Stimulated activated memory B cell treated with anti-CD40 and anti-IgM and Interleukin-4, amounts not matched to agents 10 μg/mL and 1 μg/mL and 100 μg/mL, for 72 hours (primary cell): ENCODE measurements around the gene SS18L1.

Source experiments
- ATAC-seq: fragments of 150-1000 bp; cut with Tn5 transposase; 2 replicates; pipeline ENCODE4 v1.10.0; 2021
- H3K27ac Mint-ChIP-seq: one replicate; pipeline ENCODE4 v1.8.0; 2022; ENCODE audit warnings: mild to moderate bottlenecking, mixed read lengths
- H3K27me3 Mint-ChIP-seq: one replicate; pipeline ENCODE4 v1.8.0; 2022; ENCODE audit warnings: mixed read lengths
- H3K36me3 Mint-ChIP-seq: one replicate; pipeline ENCODE4 v1.8.0; 2022; ENCODE audit warnings: mixed read lengths
- H3K4me1 Mint-ChIP-seq: one replicate; pipeline ENCODE4 v1.8.0; 2022; ENCODE audit warnings: mixed read lengths
- H3K4me3 Mint-ChIP-seq: one replicate; pipeline ENCODE4 v1.8.0; 2022; ENCODE audit warnings: mild to moderate bottlenecking, moderate library complexity, mixed read lengths
- H3K9me3 Mint-ChIP-seq: one replicate; pipeline ENCODE4 v1.8.0; 2022; ENCODE audit warnings: mixed read lengths

Gene SS18L1

DNA sequence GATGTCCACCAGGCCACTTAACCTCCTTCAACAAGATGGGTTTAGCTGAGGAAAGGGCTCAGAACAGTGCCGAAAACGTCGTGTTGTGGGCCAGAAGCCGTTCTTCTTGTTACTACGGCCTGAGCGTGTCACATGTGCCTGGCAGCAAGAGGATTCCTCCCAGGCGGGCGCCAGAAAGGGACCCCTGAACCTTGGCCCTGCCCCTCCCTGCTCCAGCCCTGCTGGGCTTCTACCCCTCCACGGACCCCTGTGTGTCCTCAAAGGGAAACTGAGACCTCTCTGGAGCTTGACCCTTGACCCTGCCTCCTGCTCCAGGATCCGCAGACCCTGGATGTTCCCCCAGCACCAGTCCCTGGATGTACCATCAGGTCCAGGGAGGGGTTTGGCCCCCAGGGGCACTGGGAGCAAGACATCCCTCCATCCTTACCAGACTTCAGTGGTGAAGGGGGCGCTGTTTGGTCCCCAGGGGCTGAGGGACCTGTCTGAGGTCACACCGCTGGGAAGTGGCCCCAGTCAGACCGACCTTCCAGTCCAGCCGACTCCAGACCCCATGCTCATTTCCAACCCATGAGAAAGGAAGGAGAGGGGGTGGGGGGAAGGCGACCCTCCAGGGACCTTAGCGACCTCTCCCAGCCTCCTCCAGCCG, 66.4 kb downstream of the SS18L1 start:
- H3K36me3 Mint-ChIP-seq = no peaks in the 10 kb centered on the region
- no peaks in the 10 kb centered on the region for H3K9me3 Mint-ChIP-seq
- H3K27me3 Mint-ChIP-seq = peaks cover 42% of the 10 kb centered on the region
- no peak for ATAC-seq
- no peak overlapping the region for H3K27ac Mint-ChIP-seq
- H3K4me1 Mint-ChIP-seq = no peaks in the 10 kb centered on the region
- no peak overlapping the region for H3K4me3 Mint-ChIP-seq

DNA sequence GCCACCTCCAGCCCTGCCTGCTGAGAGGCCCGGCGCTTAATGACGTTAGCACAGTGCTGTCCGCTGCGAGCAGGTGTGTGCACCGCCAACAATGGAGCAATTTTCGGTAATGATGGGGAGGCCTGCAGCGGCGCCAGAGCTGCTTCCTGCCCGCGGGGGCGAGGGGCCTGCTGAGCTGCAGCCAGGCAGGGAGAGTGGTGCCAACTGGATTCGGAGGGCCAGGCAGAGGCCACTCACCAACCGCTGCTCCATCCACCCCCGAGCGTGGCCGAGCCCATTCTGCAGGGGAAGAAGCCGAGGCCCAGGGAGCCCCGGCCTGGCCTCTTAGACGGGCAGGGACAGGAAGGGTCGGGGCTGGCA, 66.9 kb downstream of the SS18L1 start:
- no peaks in the 10 kb centered on the region for H3K4me1 Mint-ChIP-seq
- no peak for ATAC-seq

DNA sequence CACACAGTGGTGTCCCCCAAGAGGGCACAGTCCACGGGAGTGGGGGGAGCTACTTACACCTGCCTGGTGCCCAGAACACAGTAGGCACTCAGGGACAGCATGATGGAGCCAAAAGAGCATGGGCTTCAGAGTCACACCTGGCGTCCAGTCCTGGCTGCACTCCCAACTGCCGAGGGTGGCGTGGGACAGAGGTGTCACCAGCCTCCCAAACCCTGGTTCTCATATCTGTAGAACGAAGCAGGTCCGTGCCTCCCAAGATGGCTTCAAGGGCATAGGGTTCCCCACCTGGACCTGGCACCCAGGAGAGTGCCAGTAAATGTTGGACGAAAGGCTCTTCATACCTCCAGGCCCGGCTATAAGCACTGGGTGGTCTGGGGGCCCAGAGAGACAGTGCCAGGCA, 67.6 kb downstream of the SS18L1 start:
- no peak overlapping the region for H3K4me3 Mint-ChIP-seq
- peaks cover 54% of the 10 kb centered on the region for H3K27me3 Mint-ChIP-seq

More for the DNA sequence above, 66.9 kb downstream of the SS18L1 start:
- Mint-ChIP-seq H3K9me3 (no peaks in the 10 kb centered on the region), H3K27me3 (peaks cover 47% of the 10 kb centered on the region), H3K27ac (no peak overlapping the region), H3K36me3 (no peaks in the 10 kb centered on the region), H3K4me3 (no peak overlapping the region)

DNA sequence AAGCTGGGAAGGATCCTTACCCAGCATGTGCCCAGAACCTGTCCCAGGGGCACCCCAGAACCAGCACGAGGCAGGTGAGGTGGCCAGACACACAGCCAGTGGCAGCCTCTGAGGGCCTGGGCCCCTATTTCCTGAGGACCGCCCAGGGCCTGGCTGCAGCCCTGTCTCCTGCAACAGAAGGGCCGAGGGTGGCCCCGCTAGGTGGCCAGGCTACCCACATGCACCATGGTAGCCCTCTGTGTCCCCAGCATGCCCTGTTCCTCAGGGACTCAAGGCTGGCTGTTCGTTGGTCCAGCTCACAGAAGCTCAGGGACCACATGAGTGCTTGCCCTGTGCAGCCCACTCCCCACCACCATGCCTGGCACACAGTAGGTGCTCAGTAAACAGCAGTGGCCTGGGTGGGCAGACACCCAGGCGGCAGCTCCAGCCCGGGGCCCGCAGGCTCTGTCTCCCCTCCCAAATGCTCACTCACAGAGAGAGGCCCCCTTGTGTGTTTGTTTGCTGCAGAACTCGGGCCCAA, 68.3 kb downstream of the SS18L1 start:
- Mint-ChIP-seq H3K9me3 (no peaks in the 10 kb centered on the region), H3K4me3 (no peak overlapping the region), H3K36me3 (no peaks in the 10 kb centered on the region), H3K27ac (no peak overlapping the region), H3K27me3 (peaks cover 56% of the 10 kb centered on the region), H3K4me1 (no peaks in the 10 kb centered on the region)
- ATAC-seq = no peak

More for the DNA sequence above, 67.6 kb downstream of the SS18L1 start:
- Mint-ChIP-seq H3K36me3 (no peaks in the 10 kb centered on the region), H3K4me1 (no peaks in the 10 kb centered on the region), H3K9me3 (no peaks in the 10 kb centered on the region), H3K27ac (no peak overlapping the region)
- ATAC-seq = no peak

DNA sequence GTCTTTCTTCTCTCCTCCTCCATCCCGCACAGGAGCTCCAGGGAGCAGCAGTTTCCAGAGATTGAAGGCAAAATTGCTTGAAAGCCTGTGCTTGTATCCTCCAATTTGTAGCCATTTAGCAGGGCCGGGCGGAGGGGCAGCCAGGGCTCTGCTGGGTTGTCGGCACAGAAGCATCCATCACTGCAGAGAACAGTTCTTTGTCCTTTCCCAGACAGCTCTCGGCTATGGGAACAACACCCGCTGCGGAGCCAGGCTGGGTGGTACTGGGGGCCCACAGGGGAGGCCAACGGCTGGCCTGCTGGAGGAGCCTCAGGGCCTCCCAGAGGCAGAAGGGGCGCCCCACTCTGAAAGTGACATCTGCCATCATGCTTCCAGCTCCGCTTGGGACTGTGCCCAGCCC, 68.7 kb downstream of the SS18L1 start:
- Mint-ChIP-seq H3K36me3 (no peaks in the 10 kb centered on the region), H3K27ac (no peak overlapping the region), H3K27me3 (peaks cover 61% of the 10 kb centered on the region), H3K4me3 (no peak overlapping the region), H3K4me1 (no peaks in the 10 kb centered on the region), H3K9me3 (no peaks in the 10 kb centered on the region)
- no peak for ATAC-seq

DNA sequence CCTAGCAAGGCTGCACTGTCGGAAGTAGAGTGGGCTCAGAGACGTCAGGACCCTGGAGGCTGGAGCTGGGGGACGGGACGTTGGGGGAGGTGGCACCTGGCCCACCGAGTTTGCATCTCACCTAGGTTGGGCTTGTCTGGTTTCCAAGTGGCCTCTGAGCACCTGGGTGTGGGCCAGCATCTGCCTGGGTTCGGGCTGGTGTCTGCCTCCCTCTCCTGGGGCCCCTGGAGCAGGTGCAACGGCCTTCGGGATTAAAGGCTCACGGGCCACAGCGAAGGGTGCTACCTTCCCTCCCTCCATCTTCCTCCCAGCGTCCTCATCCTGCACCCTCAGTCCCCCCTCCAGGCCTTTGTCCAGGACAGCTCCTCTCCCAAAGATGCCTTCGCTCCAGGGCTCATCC, 70.5 kb downstream of the SS18L1 start:
- Mint-ChIP-seq H3K27me3 (peaks cover 78% of the 10 kb centered on the region), H3K9me3 (no peaks in the 10 kb centered on the region), H3K4me3 (no peak overlapping the region), H3K27ac (no peak overlapping the region), H3K36me3 (no peaks in the 10 kb centered on the region), H3K4me1 (peaks cover 3% of the 10 kb centered on the region)
- ATAC-seq = no peak

DNA sequence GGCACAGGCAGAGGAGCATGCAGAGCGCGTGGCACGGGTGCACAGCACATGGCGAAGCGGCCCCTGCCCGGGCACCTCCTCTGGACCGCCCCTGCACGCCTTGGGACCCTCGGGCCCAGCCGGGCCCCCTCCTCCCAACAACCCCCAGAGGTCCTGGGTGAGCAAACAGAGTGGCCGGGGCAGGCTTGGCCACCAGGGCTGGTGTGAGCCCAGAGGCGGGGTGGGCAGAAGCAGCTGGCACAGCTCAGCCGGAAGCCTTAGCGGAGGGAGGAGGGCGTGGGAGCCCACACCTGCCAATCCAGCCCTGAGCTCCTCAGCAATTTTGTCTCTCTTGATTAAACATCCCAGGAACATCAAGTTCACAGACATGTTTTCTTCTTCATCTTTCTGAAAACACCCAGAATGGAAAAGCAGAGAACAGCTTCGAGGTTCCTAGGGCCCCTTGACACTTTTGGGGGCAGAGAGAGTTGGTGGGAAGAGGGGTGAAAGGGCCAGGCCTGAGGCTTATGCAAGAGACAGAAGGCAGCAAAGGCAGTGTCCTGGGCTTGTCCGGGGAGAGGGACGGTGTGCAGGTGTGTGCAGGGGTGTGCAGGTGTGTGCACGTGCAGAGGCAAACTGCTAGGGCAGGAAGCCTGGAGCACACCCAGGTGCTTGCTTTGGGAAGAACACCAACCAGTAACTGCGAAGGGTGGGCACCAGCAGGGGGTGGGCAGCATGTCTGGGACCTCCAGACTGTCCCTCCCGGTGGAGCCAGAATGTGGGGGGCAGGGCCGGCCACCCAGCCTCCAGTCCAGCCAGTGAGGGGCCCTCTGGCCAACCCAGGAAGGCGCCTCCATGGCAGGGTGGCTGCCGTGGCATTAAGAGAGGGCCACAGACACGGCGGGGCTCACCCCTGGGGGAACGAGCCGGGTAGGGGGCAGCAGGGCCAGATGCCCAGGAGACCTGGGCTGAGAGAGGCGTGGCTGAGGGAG, 71.7 kb downstream of the SS18L1 start:
- Mint-ChIP-seq H3K4me1 (peaks cover 8% of the 10 kb centered on the region), H3K4me3 (no peak overlapping the region), H3K36me3 (no peaks in the 10 kb centered on the region), H3K27ac (no peak overlapping the region), H3K27me3 (peaks cover 82% of the 10 kb centered on the region), H3K9me3 (no peaks in the 10 kb centered on the region)
- no peak for ATAC-seq

DNA sequence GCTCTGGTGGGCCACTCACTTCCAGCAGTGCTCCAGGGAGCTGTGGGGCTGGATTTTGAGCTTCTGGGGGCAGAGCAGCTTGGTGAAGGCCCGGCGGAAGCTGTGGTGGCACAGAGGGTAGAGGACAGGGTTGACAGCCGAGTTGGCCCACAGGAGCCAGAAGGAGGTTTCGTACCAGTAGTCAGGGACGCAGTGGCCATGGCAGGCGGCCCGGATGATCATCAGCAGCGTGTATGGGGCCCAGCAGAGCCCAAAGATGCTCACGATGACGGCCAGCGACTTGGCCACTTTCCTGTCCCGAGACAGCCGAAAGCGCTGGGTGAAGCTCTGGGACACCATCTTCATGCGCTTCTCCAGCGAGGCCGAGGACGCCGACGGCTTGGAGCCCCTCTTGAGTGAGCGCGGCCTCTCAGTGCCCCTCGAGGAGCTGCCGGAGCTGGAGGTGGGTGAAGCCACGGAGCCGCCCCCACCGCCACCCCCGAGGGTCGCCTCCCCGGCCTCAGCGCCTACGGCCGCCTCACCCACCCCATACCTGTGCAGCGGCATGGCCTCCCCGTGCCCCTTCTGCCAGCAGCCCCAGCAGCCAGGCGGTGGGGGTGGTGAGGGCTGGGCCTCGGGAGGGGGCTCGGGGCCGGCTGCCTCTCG, 72.5 kb downstream of the SS18L1 start:
- no peaks in the 10 kb centered on the region for H3K36me3 Mint-ChIP-seq
- no peak overlapping the region for H3K27ac Mint-ChIP-seq
- ATAC-seq = no peak
- H3K4me3 Mint-ChIP-seq = no peak overlapping the region
- peaks cover 82% of the 10 kb centered on the region for H3K27me3 Mint-ChIP-seq
- peaks cover 15% of the 10 kb centered on the region for H3K4me1 Mint-ChIP-seq
- no peaks in the 10 kb centered on the region for H3K9me3 Mint-ChIP-seq

GRCh38 chr20:62216636-62217566, 73.3 kb downstream of the SS18L1 start:
- H3K9me3 Mint-ChIP-seq = no peaks in the 10 kb centered on the region
- ATAC-seq = peak; percentile 6
- H3K27me3 Mint-ChIP-seq = peaks cover 86% of the 10 kb centered on the region
- no peak overlapping the region for H3K4me3 Mint-ChIP-seq
- H3K4me1 Mint-ChIP-seq = peaks cover 18% of the 10 kb centered on the region
- no peaks in the 10 kb centered on the region for H3K36me3 Mint-ChIP-seq
- H3K27ac Mint-ChIP-seq = no peak overlapping the region

GRCh38 chr20:62217913-62218773, 74.6 kb downstream of the SS18L1 start:
- Mint-ChIP-seq H3K4me1 (peaks cover 18% of the 10 kb centered on the region), H3K27ac (no peak overlapping the region), H3K4me3 (no peak overlapping the region), H3K27me3 (peaks cover 88% of the 10 kb centered on the region), H3K36me3 (no peaks in the 10 kb centered on the region), H3K9me3 (no peaks in the 10 kb centered on the region)
- ATAC-seq = no peak

DNA sequence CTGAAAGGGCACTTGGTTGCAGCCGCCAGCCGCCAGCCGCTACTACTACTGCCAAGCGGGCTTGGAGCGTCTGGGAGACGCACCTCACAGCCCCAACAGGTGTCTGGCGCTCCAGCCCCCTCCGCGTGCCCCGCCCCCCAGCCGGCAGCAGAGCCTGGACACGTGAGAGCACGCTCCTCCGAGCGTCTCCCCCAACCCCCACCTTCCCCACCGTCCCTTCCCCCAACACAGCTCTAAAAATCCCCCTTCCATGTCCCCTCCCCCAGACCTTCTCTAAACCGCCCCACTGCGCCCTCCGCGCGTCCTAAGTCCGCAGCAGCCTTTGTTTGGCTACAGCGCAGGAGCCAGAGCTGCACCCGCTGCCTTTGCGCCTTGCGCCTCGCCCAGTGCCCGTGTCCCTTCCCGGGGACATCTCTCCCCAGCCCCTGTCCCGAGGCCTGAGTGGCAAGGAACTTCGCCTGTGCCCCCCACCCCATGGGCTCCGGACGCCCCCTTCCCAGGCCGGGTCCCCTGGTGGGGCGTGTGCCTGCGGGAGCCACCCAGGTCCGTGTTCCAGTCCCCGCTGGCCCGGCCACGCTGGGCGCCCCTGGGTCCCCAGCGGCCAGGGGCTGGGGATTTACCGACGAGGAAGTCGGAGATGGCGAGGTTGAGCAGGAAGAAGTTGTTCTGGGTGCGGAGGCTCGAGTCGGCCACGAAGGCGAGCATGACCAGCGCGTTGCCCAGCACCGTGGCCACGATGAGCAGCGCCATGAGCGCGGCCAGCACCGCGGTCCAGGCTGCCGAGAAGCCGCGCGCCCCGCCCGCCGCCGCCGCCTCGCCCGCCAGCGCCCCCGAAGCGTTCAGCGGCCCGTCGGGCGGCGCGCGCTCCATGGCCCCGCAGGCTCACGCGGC, 75.8 kb downstream of the SS18L1 start:
- peaks cover 90% of the 10 kb centered on the region for H3K27me3 Mint-ChIP-seq
- ATAC-seq = no peak
- no peak overlapping the region for H3K27ac Mint-ChIP-seq
- peaks cover 18% of the 10 kb centered on the region for H3K4me1 Mint-ChIP-seq
- peak overlapping the region; percentile 56 for H3K4me3 Mint-ChIP-seq
- H3K36me3 Mint-ChIP-seq = no peaks in the 10 kb centered on the region
- H3K9me3 Mint-ChIP-seq = no peaks in the 10 kb centered on the region

GRCh38 chr20:62219992-62220665, 76.6 kb downstream of the SS18L1 start, which contains the start of gene HRH3:
Gene HRH3 (minus strand): TSS chr20:62220278. CDS start chr20:62219970, 308 bp downstream.
- peaks cover 90% of the 10 kb centered on the region for H3K27me3 Mint-ChIP-seq
- peak; percentile 56 for ATAC-seq
- no peak within 1 kb of the TSS for H3K27ac Mint-ChIP-seq

More at GRCh38 chr20:62219992-62220665, 76.6 kb downstream of the SS18L1 start, which contains the start of gene HRH3:
- H3K4me1 Mint-ChIP-seq = peaks cover 18% of the 10 kb centered on the region
- no peaks in the 10 kb centered on the region for H3K9me3 Mint-ChIP-seq
- H3K36me3 Mint-ChIP-seq = no peaks in the 10 kb centered on the region
- peak within 1 kb of the TSS; percentile 56 for H3K4me3 Mint-ChIP-seq
